HG02973 (cell line): ENCODE data around the gene NADK2.
"Not testable (repeated sequence)": the region's sequence is repeated elsewhere in the genome, so short reads cannot be mapped to it uniquely, and the experiment has no call there.

ENCODE experiments used
- ATAC-seq: cut with Tn5 transposase; IDR thresholded peaks from one replicate; pipeline ENCODE4 v1.9.1; 2021; ENCODE audit warnings: moderate library complexity; ENCODE audit not compliant: unreplicated experiment

Gene NADK2

GRCh38 chr5:36209664-36210063 is 32.1 kb downstream of the NADK2 start:
- ATAC-seq: no peak

GRCh38 chr5:36208786-36209185 is 32.9 kb downstream of the NADK2 start:
- no peak for ATAC-seq

GRCh38 chr5:36206913-36207312 is 34.8 kb downstream of the NADK2 start:
- no peak for ATAC-seq

- ATAC-seq: no peak
Measured at GRCh38 chr5:36205329-36205728, 36.4 kb downstream of the NADK2 start.

GRCh38 chr5:36202521-36202961 is 39.2 kb downstream of the NADK2 start:
- no peak for ATAC-seq

GRCh38 chr5:36200513-36200912 is 41.2 kb downstream of the NADK2 start:
- no peak for ATAC-seq

GRCh38 chr5:36199620-36200019 is 42.1 kb downstream of the NADK2 start:
- no peak for ATAC-seq

- not testable (repeated sequence) for ATAC-seq
Measured at GRCh38 chr5:36198783-36199182, 42.9 kb downstream of the NADK2 start.

GRCh38 chr5:36198281-36198680 is 43.4 kb downstream of the NADK2 start:
- no peak for ATAC-seq

- ATAC-seq: no peak
Measured at GRCh38 chr5:36193746-36194145, 48.0 kb downstream of the NADK2 start.

GRCh38 chr5:36184408-36184807 is 57.3 kb downstream of the NADK2 start:
- ATAC-seq: not testable (repeated sequence)

- no peak for ATAC-seq
Measured at GRCh38 chr5:36181774-36182173, 60.0 kb downstream of the NADK2 start.

GRCh38 chr5:36180556-36181350 is 61.0 kb downstream of the NADK2 start:
- no peak for ATAC-seq

- no peak for ATAC-seq
Measured at GRCh38 chr5:36179950-36180349, 61.8 kb downstream of the NADK2 start.

- no peak for ATAC-seq
Measured at GRCh38 chr5:36178524-36178890, 63.2 kb downstream of the NADK2 start.

- ATAC-seq: no peak
Measured at GRCh38 chr5:36177715-36178523, 63.8 kb downstream of the NADK2 start.

GRCh38 chr5:36177154-36177553 is 64.6 kb downstream of the NADK2 start:
- ATAC-seq: peak; percentile 96

GRCh38 chr5:36175043-36175442 is 66.7 kb downstream of the NADK2 start:
- ATAC-seq: no peak

- ATAC-seq: no peak
Measured at GRCh38 chr5:36174119-36174518, 67.6 kb downstream of the NADK2 start.

- ATAC-seq: no peak
Measured at GRCh38 chr5:36173426-36173825, 68.3 kb downstream of the NADK2 start.

GRCh38 chr5:36172599-36172998 is 69.1 kb downstream of the NADK2 start:
- ATAC-seq: no peak

GRCh38 chr5:36170832-36171424 is 70.8 kb downstream of the NADK2 start:
- ATAC-seq: no peak
